ENCODE measurements around the gene TFG.

TFG gene

GRCh38 chr3:100756441-100756840 lies 47.1 kb downstream of the TFG start:
- no peak for DNase-seq (ENCODE audit: low read depth)

- no peak for DNase-seq (ENCODE audit: low read depth)
Measured at GRCh38 chr3:100759159-100759558, 49.9 kb downstream of the TFG start.

- DNase-seq (ENCODE audit: low read depth) = no peak
Measured at GRCh38 chr3:100759950-100760349, 50.7 kb downstream of the TFG start.

- no peak for DNase-seq (ENCODE audit: low read depth)
Measured at GRCh38 chr3:100760377-100760776, 51.1 kb downstream of the TFG start.

GRCh38 chr3:100761211-100761942 lies 52.1 kb downstream of the TFG start:
- DNase-seq (ENCODE audit: low read depth) = no peak

- DNase-seq (ENCODE audit: low read depth) = no peak
Measured at GRCh38 chr3:100761951-100762350, 52.7 kb downstream of the TFG start.

GRCh38 chr3:100765437-100765975 lies 56.2 kb downstream of the TFG start:
- no peak for DNase-seq (ENCODE audit: low read depth)

GRCh38 chr3:100766069-100766468 lies 56.8 kb downstream of the TFG start:
- no peak for DNase-seq (ENCODE audit: low read depth)

GRCh38 chr3:100769693-100770092 lies 60.4 kb downstream of the TFG start:
- no peak for DNase-seq (ENCODE audit: low read depth)

- no peak for DNase-seq (ENCODE audit: low read depth)
Measured at GRCh38 chr3:100775226-100775625, 65.9 kb downstream of the TFG start.

- no peak for DNase-seq (ENCODE audit: low read depth)
Measured at GRCh38 chr3:100775669-100776068, 66.4 kb downstream of the TFG start.

- DNase-seq (ENCODE audit: low read depth) = no peak
Measured at GRCh38 chr3:100776097-100776729, 66.9 kb downstream of the TFG start.

- no peak for DNase-seq (ENCODE audit: low read depth)
Measured at GRCh38 chr3:100776746-100777145, 67.5 kb downstream of the TFG start.

- no peak for DNase-seq (ENCODE audit: low read depth)
Measured at GRCh38 chr3:100777271-100777670, 68.0 kb downstream of the TFG start.

GRCh38 chr3:100779480-100779879 lies 70.2 kb downstream of the TFG start:
- DNase-seq (ENCODE audit: low read depth) = no peak

GRCh38 chr3:100780071-100780622 lies 70.9 kb downstream of the TFG start:
- no peak for DNase-seq (ENCODE audit: low read depth)

GRCh38 chr3:100781301-100781700 lies 72.0 kb downstream of the TFG start:
- DNase-seq (ENCODE audit: low read depth) = no peak

- DNase-seq (ENCODE audit: low read depth) = no peak
Measured at GRCh38 chr3:100782348-100782747, 73.1 kb downstream of the TFG start.

GRCh38 chr3:100782906-100783305 lies 73.6 kb downstream of the TFG start:
- no peak for DNase-seq (ENCODE audit: low read depth)

- no peak for DNase-seq (ENCODE audit: low read depth)
Measured at GRCh38 chr3:100783619-100784018, 74.3 kb downstream of the TFG start.

- no peak for DNase-seq (ENCODE audit: low read depth)
Measured at GRCh38 chr3:100789579-100789978, 80.3 kb downstream of the TFG start.

- no peak for DNase-seq (ENCODE audit: low read depth)
Measured at GRCh38 chr3:100796556-100796955, 87.3 kb downstream of the TFG start.

GRCh38 chr3:100798012-100798411 lies 88.7 kb downstream of the TFG start:
- DNase-seq (ENCODE audit: low read depth) = no peak

Data from stimulated activated CD4-positive, alpha-beta T cell treated with anti-CD3 and anti-CD28 coated beads, Interleukin-2, amount 100 ng/mL, for 4 hours (primary cell).